ENCODE data around the gene TBX1.

The TBX1 gene

DNA sequence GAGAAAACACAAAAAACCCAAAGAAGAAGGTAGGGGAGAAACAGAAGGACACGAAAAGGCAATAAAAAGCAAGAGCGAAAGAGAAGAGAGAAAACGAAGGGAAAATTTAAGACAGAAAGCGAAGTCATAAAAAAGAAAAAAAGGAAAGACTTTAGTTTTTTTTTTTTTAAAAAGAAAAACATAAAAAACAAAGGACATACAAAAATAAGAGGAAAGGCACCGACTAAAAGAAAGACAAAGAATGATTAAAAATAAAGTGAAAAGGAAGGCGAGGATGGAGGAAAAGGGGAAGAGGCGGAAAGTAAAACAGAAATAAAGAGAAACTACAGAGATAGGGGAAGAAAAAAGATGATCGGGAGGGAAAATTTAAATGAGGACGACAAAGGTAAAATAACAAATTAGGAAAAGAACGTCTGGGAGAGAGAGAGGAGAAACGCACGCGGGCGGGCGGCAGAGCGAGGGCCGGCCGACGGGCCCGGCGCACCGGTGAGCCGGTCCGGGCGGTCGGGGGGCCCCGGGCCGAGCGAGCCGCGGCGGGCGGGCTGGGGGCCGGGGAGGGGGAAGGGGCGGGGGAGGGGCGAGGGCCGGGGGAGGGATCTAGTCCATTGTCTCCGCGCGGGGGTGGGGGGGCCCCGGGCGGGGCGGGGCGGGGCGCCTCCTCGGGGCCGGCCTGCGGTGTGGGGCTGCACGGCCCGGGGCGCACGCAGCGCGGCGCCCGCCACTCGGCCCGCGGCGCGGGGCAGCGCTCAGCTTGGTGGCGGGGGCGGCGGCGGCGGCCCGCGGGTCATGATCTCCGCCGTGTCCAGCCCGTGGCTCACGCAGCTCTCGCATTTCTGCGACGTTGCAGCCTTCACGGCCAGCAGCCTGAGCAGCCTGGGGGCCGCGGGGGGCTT lies at the start of gene TBX1:
Gene TBX1, plus strand, starts transcription at position 721 of the 893 bp plus-strand sequence. Its CDS starts 66 bp downstream, at position 787.
- DNase-seq: no peak

DNA sequence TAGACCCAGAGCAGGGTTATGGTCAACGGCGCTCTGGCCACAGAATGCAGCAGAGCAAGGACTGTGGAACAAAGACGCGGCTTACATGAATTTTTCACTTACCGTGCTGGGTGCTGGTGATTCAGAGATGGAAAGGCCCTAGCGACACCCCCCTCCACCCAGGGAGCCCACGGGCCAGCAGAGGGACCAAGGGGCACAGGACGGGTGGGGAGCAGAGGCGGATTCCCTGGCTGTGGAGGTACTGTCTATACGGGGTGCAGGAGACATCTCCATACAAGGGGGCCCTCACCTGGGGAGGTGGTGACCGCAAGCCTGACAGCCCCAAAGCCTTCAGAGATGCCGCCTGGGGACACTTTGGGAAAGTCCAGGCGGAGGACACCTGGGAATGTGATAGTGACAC lies 47.3 kb upstream of the TBX1 start:
- DNase-seq: no peak

GRCh38 chr22:19713650-19714311 lies 46.8 kb upstream of the TBX1 start:
- DNase-seq: no peak

GRCh38 chr22:19714312-19715187 lies 46.0 kb upstream of the TBX1 start, which contains the start of gene SEPTIN5:
Gene SEPTIN5 (plus strand): TSS chr22:19714503. CDS start chr22:19714589, 86 bp downstream.
- no peak for DNase-seq

DNA sequence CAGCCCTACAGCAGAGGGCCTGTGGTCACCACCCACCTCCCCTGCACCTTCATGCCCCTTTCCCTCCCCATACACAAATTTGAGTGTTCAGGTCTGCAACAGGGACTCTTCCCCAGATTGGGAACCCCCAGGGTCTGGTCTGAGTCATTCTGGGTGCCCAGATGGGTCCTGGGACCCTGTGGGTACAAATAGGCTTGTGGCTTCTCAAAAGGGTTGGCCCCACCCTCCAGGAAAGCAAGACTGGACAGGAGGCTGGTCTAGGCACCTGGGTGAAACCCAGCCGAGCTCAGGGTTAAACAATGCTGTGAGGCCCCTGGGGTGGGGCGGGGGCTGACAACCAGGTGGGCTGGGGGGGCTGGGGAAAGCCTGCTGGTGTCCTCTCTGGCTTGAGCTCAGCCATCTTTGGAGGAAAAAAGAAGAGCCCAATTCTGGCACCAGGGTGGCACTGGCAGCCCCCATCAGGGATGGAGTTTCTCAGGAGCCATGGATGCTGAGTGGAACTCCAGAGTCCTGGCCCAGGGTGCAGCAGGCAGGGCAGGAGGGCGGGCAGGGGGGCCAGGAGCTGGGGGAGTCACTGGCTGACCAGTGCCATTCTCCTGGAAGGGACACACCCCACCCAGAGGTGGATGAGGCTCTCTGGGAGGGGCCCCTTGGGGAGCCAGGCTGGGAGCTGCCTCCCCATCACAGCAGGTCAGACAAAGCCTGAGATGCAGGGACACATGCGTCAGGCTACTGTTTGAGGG lies 45.2 kb upstream of the TBX1 start:
- DNase-seq: no peak

DNA sequence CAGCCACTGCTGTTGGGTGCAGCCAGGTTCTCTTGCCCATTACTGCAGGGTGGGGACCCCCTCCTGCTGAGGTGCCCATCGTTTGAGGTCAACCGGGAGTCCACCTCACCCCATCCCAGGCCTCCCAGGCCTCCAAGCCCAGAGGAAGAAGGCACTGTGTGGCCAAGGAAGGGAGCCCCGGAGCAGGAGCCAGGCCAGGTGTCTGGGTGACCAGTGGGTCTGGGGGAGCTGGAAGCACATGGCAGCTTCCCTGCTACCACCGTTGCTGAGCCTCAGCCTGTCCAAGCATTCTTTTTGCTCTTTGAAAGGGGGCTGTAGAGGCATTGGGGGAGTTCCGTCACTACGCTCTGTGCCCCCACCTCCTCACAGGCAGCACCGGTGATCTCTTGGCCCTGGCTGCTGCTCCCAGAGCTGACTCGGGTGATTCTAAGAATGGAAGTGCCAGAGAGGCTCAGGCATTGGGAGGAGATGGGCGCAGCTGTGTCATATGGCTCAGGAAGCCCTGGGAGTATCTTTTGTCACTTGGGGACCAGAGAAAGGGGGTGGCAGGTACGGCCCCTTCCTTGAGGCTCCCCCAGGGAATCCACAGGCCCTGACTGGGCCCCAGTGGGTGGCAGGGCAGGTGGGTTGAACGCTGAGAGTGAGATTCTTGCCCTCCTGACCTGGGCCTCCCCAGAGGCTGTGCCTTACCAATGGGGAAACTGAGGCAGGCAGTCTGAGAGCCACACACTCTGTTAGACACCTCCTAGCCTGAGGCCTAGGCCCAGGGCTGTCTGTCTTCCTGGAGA lies 44.3 kb upstream of the TBX1 start:
- DNase-seq: no peak

DNA sequence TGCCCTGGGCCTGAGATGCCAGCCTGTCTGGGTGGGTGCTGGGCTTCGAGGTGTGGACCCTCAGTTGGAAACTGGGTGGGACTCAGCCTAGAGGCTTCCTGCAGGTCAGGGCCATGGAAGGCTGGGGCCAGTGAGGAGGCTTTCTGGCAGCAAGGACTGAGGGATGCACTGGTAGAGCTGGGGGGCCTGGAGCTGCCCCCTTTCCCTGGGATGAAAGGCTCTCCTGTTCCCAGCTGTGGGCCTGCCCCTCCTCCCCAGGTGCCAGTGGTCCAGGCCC lies 43.8 kb upstream of the TBX1 start:
- DNase-seq: no peak

DNA sequence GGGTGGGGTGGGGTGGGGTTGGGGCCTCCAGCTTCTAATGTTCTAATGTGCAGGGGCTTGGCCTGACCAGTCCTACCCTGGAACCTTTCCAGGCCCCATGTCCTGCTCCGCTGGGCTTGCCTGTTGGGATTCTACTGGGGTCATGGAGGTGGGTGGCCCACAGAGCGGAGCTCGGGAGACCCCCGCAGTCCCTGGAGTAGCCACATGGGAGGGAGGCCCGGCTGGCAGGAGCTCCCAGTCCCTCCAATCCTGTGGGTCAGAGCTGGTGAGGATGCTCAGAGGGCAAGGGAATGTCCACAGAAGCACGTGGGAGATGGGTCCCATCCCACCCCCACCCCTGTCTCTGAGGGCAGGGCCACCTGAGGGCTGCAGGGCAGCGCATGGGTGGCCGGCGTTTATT lies 43.4 kb upstream of the TBX1 start:
- no peak for DNase-seq

DNA sequence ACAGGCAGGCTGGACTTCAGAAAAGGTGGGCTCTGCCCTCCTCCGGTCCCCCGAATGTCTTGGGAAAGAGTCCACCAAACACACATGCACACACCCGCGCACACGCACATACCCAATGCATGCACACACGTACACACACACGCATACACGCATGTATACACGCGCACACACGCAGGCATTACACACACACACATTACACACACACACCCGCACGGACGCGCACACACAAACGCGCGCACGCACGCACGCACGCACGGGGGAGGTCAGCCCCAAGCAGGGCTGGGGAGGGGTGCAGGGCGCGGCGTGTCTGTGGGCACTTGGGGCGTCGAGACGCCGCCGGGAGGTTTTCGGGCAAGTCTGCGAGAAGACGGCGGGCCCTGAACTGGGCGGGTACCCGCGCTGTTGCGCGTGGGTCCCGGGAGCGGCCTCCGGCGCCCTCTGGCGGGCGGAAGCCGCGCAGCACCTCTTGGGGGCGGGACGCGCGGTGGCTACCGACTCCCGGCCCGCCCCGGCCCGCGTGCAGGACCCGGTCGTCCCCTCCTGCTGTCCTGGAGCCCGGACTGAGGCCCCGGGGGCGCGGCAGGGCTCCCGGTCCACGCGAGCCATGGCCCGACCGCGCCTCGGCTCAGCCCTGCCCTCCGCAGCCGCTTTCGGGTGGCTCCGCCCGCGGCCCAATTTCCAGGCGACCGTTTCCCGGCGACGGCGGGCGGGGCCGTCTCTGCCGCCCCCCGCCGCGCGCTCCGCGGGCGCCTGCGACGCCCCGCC lies 42.7 kb upstream of the TBX1 start:
- peak; percentile 63 for DNase-seq

- no peak for DNase-seq
Observed at GRCh38 chr22:19718456-19719049, 42.0 kb upstream of the TBX1 start.

- peak; percentile 15 for DNase-seq
Observed at GRCh38 chr22:19719050-19719482, 41.5 kb upstream of the TBX1 start.

DNA sequence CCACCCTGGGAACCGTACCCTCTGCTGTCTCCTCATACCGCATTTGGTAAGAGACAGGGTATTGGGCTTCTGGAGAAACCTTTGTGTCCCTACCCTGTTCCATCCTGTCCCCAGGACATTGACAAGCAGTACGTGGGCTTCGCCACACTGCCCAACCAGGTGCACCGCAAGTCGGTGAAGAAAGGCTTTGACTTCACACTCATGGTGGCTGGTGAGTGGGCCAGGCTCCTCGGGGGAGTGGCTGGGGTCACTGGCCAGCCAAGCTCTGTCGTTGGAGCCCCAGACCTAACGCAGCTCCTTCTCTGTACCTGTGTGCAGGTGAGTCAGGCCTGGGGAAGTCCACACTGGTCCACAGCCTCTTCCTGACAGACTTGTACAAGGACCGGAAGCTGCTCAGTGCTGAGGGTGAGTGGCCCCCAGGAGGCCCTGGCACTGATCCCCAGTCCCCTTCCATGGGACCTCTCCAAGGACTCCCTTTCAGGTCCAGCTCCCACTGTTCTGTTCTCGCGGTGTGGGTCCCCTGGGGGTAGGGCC lies 41.0 kb upstream of the TBX1 start:
- no peak for DNase-seq

DNA sequence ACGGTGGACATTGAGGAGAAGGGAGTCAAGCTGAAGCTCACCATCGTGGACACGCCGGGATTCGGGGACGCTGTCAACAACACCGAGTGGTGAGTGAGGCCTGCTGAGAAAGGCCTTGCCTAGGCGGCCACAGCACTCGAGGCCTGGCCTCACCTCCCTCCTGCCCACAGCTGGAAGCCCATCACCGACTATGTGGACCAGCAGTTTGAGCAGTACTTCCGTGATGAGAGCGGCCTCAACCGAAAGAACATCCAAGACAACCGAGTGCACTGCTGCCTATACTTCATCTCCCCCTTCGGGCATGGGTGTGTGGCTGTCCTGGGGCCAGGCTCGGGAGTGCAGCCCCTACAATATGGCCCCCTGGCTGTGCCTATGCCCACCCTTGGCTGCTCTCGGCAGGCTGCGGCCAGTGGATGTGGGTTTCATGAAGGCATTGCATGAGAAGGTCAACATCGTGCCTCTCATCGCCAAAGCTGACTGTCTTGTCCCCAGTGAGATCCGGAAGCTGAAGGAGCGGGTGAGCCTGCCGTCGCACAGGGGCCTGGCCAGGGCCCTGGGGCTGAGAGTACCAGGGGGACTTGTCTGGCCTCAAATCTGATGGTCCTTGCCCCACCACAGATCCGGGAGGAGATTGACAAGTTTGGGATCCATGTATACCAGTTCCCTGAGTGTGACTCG lies 40.3 kb upstream of the TBX1 start:
- DNase-seq: no peak

DNA sequence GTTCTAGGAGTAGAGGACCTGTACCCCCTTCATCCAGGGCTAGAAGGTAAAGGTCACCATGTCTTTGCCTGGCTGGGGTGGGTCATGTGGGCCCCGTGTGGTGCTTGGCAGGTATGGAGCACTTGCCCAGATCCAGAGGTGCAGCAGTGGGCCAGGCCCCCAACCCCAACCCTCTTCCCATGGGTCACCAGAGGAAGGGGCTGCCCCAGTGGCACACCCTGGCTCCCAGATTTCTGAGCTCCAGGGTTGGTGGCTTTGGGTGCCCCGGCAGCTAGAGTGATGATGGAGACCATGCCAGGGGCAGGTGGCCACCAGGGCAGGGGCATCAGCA lies 39.6 kb upstream of the TBX1 start:
- DNase-seq: no peak

DNA sequence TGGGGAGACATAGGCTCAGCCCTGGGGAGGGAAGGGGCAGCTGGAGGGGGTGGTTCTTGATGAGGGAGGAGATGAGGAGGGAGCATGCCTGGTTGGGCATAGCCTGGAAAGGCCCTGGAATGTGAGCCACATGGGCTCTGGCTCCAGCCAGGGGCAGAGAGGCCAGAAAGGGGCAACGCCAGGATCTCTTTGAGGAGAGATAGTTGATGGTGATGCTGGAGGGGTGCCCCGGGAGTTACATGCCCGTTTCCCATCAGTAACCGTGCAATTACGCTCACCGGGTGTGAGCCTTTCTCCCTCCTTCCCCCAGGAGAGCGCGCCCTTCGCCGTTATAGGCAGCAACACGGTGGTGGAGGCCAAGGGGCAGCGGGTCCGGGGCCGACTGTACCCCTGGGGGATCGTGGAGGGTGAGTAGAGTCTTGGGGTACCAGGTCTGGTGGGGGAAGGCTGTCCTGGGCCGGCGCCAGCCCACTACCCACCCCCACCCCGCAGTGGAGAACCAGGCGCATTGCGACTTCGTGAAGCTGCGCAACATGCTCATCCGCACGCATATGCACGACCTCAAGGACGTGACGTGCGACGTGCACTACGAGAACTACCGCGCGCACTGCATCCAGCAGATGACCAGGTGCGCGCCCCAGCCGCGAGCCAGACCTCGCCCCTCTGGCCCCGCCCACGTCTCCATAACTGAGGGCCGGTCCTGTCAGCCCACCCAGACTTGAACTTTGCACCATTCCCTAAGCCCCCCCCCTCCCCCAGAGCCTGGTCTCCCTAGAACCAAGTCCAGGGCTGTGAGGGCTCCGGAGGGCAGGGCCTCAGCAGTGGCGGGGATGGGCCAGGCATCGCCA lies 39.0 kb upstream of the TBX1 start:
- DNase-seq: no peak

GRCh38 chr22:19722178-19722981 lies 38.2 kb upstream of the TBX1 start:
- DNase-seq: no peak

GRCh38 chr22:19722982-19723231 lies 37.7 kb upstream of the TBX1 start:
- DNase-seq: no peak

- no peak for DNase-seq
Observed at GRCh38 chr22:19723232-19723982, 37.2 kb upstream of the TBX1 start, which contains the start of gene GP1BB. Gene GP1BB (plus strand): TSS chr22:19723539. CDS start chr22:19723570, 31 bp downstream.
